Colonic mucosa (tissue), 4 donors: ENCODE measurements around the gene SIM2. TPM values are rescaled to one million over a fixed set of nuclear protein-coding genes. Genes with fewer than 3 reads are reported as not detected.

Experiments
- DNase-seq: peaks from one replicate; pipeline ENCODE4 v3.0.0-alpha.2; 2020
- H3K27ac ChIP-seq: fragments of 200-600 bp; one replicate; pipeline ENCODE4 v1.8.0; 2021
- H3K27me3 ChIP-seq: fragments of 200-600 bp; one replicate; pipeline ENCODE4 v1.8.0; 2021
- H3K36me3 ChIP-seq: fragments of 200-600 bp; one replicate; pipeline ENCODE4 v1.8.0; 2021
- H3K4me1 ChIP-seq: fragments of 200-600 bp; one replicate; pipeline ENCODE4 v1.8.0; 2021; ENCODE audit warnings: mild to moderate bottlenecking
- H3K4me3 ChIP-seq: fragments of 200-600 bp; one replicate; pipeline ENCODE4 v1.8.0; 2021
- H3K9ac ChIP-seq, 2 donors: one replicate each; pipeline ENCODE4 v1.7.0; 2013; ENCODE audit warnings: control low read depth in 2 of 2, low read depth in 2 of 2, low read length in 2 of 2
- H3K9me3 ChIP-seq: fragments of 200-600 bp; one replicate; pipeline ENCODE4 v1.8.0; 2021
- intact Hi-C: fragments of 100-400 bp; cut with DNase I; formaldehyde crosslinking; loops from one replicate; pipeline ENCODE4 v1.14.1; 2022
- total RNA-seq, 2 donors: library from RNA; stranded (reverse); fragmentation: NEBNext Ultra II Directional in 1 of 2; extraction: Animal tissue kit (Norgen Biotek cat#: 25700) in 1 of 2; gene quantifications; one replicate each; pipeline ENCODE4 v1.2.1, GENCODE V29; 2021
- TF ChIP-seq, protein P1 (sequence below): fragments of 200-600 bp; IDR thresholded peaks from one replicate; pipeline ENCODE4 v1.8.0; 2022; ENCODE audit warnings: antibody characterized with exemption, mild to moderate bottlenecking
- donor health status: healthy.
- donor health status: DM: no; HTN: no; CAD: no.
- donor health status: DM: no; HTN: no; CAD: no.

The SIM2 gene
- total RNA-seq, 2 donors from 2014 or later, result 0.07 to 0.08 TPM

DNA sequence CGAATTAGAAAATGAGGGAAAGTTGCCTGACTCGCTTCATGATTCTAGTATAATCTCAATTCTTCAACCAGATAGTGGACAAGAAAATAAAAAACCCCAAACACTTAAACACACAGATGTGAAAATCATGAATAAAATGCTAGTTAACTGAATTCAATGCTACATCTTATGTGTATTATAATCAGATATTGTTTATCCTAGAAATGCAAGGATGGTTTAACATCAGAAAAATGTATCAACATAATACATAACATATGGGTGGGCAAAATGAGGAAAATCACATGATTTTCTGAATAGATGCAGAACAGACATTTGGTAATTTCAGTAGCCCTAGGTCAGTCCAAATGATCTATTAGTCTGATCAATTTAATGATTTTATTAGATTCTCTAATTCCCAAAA, 97.2 kb downstream of the SIM2 start:
- Histone ChIP-seq H3K27me3 (no peaks in the 10 kb centered on the region), H3K27ac (no peak overlapping the region), H3K4me3 (no peak overlapping the region), H3K4me1 (no peaks in the 10 kb centered on the region), H3K36me3 (no peaks in the 10 kb centered on the region), H3K9me3 (no peaks in the 10 kb centered on the region), H3K9ac (no peak overlapping the region)
- TF ChIP-seq, protein P1, sequence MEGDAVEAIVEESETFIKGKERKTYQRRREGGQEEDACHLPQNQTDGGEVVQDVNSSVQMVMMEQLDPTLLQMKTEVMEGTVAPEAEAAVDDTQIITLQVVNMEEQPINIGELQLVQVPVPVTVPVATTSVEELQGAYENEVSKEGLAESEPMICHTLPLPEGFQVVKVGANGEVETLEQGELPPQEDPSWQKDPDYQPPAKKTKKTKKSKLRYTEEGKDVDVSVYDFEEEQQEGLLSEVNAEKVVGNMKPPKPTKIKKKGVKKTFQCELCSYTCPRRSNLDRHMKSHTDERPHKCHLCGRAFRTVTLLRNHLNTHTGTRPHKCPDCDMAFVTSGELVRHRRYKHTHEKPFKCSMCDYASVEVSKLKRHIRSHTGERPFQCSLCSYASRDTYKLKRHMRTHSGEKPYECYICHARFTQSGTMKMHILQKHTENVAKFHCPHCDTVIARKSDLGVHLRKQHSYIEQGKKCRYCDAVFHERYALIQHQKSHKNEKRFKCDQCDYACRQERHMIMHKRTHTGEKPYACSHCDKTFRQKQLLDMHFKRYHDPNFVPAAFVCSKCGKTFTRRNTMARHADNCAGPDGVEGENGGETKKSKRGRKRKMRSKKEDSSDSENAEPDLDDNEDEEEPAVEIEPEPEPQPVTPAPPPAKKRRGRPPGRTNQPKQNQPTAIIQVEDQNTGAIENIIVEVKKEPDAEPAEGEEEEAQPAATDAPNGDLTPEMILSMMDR, result no peak
- intact Hi-C loops, result no loop called here
- no peak for DNase-seq

DNA sequence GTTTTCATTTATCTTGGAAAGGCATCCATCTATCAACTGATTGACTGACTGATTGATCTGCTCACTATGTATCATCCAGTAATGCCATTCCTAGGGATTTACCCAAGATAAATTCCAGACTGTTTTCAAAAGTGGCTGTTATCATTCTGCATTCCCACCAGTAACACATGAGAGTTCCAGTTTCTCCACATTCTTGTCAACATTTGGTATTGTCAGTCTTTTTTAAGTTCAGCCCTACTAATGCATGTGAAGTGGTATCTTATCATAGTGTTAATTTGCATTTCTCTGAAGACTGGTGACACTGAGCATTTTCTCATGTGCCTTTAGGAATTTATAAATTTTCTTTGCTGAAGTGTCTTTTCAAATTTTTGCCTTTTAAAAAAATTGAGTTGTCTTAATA, 99.6 kb downstream of the SIM2 start:
- Histone ChIP-seq H3K27me3 (no peaks in the 10 kb centered on the region), H3K4me3 (no peak overlapping the region), H3K27ac (no peak overlapping the region), H3K9me3 (no peaks in the 10 kb centered on the region), H3K9ac (no peak overlapping the region), H3K36me3 (no peaks in the 10 kb centered on the region), H3K4me1 (no peaks in the 10 kb centered on the region)
- intact Hi-C loops, result no loop called here
- DNase-seq, result no peak
- TF ChIP-seq, protein P1, result no peak

Other genes starting within 250 kb of the SIM2 start
- gene CLDN14, start 219.0 kb upstream of the SIM2 start, total RNA-seq, result under 1 TPM in 1 of 2 donors, not detected in 1; 0.17 TPM